HG03060 (cell line): ENCODE results near the gene TSPAN14.

ENCODE experiments used
- ATAC-seq: cut with Tn5 transposase; IDR thresholded peaks from one replicate; pipeline ENCODE4 v1.9.1; 2021; ENCODE audit warnings: low read depth, moderate number of reproducible peaks; ENCODE audit not compliant: unreplicated experiment

The TSPAN14 gene

GRCh38 chr10:80486785-80487420, 32.8 kb downstream of the TSPAN14 start:
- no peak for ATAC-seq

DNA sequence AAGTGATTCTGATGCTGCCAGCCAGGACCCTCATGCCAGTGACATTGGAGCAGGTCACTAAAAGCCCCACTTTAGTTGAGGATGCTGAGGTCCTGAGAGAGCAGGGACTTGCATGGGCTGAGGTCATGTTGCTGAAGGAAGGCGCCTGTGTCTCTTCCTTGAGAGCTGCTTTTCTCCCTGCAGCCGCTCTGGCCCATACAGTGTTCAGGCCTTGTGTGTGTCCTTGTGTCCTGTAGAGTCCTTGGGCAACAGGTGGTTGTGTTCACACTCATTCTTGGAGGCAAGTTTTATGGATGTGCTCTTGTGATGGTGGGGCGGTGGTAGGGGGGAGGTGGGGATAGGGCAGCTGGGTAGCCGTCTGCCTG, 33.3 kb downstream of the TSPAN14 start:
- no peak for ATAC-seq

DNA sequence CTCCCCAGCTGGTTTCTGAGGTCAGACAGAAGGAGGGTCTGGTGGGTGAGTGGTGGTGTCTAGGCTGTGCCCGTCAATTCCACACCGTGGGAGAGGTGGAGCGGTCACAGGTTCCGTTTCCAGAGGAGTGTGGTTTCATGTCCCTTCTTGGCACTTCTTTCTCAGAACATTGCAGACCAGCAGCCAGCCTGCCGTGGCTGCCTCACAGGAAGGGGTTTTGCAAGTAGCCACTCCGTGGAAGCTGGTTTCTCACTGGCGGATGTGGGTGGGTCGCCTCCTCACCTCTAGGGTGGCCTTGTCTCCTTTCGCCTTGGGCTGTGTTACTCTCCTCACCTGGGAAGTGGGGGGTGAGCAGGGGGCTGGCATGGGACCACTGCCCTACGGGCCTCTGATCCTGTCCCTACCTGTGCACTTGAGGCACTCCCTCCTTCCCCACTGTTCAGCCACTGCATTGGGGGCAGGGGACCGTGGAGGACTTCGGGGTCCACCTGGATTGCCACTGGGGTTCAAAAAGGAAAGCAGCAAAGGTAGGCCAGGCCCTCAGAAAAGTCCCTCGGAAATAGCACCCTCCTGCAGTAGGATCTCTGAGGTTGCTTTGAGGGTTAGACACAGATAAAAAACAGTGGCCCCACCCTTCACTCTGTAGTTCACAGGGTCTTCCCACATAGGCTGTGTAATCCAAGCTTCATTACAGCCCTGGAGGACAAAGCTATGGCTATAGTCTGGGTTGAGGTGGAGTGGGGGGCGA, 33.9 kb downstream of the TSPAN14 start:
- ATAC-seq: no peak

DNA sequence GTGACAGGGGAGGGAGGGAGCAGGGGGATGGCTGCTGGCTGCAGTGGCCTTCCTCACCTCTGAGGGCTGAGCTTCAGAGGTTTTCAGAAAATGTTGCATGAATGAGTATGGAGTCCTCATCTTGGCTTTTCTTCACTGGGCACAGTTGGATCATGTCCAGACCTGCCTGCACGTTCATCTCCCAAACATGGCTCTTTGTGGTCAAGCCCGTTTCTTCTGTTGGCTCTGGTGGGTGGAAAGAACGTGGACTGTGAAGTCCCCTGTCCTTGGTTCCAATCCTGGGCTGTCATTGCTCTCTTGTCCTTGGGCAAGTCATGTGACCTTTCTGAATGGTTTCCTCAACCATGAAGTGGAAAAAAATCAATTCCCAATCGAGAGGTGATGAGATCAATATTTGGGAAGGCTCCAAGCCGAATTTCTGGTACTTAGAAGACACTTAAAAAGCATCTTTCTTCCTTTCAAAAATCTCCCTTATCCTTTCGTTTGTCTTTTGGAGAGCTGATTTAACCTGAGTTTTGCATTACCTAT, 34.5 kb downstream of the TSPAN14 start:
- ATAC-seq: no peak

- no peak for ATAC-seq
Observed at GRCh38 chr10:80489371-80490112, 35.4 kb downstream of the TSPAN14 start.

- ATAC-seq: no peak
Observed at GRCh38 chr10:80491251-80492102, 37.4 kb downstream of the TSPAN14 start.

DNA sequence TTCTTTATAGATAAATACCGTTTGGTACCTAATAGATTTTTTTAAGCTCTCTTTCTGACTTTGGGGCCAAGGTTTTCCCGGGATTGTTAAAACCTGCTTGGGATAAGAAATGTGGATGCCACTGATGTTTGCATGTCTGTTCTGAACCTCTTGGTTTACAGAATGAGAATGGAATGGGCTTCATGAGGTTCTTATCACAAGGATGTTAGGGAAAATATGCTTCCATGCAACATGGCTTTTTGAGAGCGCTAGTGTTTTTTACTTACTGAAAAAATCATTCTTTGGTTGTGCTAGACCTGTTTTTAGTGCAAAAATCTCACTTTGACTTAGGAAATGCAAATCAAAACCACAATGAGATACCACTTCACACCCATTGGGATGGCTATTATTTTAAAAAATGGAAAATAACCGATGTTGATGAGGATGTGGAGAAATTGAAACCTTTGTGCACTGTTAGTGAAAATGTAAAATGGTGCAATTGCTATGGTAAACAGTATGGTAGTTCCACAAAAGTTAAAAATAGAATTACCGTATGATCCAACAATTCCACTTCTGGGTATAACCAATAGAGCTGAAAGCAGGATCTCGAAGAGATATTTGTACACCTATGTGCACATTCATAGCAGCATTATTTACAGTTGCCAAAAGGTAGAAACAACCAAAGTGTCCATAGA, 38.9 kb downstream of the TSPAN14 start:
- ATAC-seq: peak; percentile 11

GRCh38 chr10:80493522-80494051, 39.5 kb downstream of the TSPAN14 start:
- peak; percentile 47 for ATAC-seq

DNA sequence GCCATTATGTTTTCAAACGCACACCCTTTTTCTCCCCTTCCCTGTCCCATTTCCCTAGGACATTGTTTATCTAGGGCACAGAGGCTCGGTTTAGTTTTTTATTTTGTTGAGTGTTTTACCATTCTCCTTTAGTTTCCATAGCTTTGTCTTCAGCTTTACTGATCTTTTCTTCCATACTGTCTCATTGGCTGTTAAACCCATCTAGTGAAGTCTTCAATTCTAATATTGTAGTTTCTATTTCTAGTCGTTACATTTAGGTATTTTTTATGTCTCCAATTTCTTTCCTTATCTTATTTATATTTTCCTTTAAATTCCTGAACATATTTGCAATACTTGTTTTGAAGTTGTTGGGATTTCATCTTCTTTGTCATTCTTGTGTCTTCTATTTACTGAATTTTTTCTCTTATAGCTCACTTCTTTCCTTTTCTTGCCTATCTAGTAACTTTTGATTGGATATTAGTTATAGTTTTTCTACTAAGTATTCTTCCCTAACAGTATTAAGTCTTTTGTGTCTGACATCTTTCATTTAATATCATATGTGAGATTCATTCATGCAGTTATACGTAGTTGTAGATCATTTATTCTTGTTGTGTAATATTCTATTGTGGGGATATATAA, 42.6 kb downstream of the TSPAN14 start:
- ATAC-seq: no peak

DNA sequence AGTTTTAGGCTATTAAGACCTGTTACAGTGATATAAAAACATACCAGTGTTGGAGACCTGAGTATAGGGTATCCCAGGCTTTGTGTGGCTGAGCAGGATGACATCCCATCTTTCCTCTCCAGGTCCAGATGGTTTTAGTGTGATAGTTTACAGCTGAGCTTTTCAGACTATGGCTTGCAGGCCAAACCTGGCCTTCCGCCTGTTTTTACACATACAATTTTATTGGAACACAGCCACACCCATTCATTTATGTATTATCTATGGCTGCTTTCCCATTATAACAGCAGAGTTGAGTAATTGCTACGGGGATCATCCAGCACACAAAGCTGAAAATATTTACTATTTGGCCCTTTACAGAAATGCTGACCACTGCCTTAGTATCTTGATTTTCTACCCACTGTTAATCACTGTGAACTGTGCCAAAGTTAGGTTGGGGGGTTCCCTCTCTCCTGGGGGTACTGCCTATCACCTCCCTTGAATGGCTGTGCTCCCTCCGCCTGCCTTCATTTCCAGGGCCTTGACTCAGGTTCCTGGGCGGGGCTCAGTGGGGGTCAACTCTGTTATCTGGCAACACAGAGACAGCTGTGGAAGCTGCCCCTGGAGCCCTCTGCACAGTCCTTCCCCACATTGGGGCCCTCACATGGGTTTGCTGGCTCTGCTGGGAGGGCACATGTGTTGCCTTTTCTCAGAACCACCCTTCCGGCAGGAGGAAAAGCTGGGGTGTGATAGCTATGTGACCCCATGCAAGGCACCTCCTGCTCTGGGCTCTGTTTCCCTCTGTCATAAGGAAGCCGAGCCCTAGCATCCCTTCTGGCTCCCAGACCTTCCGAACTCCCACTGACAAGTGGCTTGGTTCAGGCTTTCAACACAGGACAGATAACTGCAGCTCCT, 43.3 kb downstream of the TSPAN14 start:
- no peak for ATAC-seq

GRCh38 chr10:80498078-80498832, 44.1 kb downstream of the TSPAN14 start:
- ATAC-seq: no peak

- no peak for ATAC-seq
Observed at GRCh38 chr10:80498833-80499741, 45.0 kb downstream of the TSPAN14 start.

- peak; percentile 50 for ATAC-seq
Observed at GRCh38 chr10:80500572-80501380, 46.7 kb downstream of the TSPAN14 start.

DNA sequence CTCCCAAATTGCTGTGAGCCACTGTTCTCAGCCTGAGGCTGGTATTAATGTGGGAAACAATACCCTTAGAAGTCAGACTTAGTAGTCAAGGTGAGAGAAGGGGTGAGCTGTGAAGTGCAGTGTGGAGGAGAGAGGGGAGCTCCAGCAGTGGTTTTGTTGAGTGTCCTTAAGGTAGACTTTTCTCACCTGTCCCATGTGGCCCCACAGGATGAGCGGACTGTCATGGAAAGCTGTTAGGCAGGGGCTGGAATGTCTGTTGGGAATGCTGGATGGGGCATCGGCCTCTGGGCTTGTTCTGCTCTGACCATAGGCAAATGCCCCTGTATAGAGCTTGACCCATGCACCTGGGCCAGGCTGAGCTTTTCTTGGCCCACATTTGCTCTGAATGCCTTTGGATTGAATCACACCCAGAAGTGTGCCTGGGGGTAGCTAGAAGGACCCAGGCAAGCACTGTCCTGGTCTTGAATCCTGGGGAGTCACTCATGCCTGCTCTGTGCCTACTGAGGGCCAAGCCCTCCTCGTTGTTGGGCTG, 47.3 kb downstream of the TSPAN14 start:
- ATAC-seq: no peak

- ATAC-seq: no peak
Observed at GRCh38 chr10:80501913-80502521, 47.9 kb downstream of the TSPAN14 start.
